Neural cell (in vitro differentiated cells): Measurements from ENCODE around the gene CACNA2D1.

Experiments
- CTCF ChIP-seq: fragments of 450-650 bp; IDR thresholded peaks from 2 replicates; pipeline ENCODE4 v1.5.1; 2014; ENCODE audit warnings: antibody characterized with exemption, mild to moderate bottlenecking, moderate library complexity; ENCODE audit not compliant: poor library complexity, severe bottlenecking
- POLR2AphosphoS5 ChIP-seq: IDR thresholded peaks from 2 replicates; pipeline ENCODE4 v1.6.1; 2012
- RAD21 ChIP-seq: fragments of 450-650 bp; conservative IDR thresholded peaks from 2 replicates; pipeline ENCODE4 v1.6.1; 2014; ENCODE audit warnings: antibody characterized with exemption, mild to moderate bottlenecking, moderate library complexity

DNA sequence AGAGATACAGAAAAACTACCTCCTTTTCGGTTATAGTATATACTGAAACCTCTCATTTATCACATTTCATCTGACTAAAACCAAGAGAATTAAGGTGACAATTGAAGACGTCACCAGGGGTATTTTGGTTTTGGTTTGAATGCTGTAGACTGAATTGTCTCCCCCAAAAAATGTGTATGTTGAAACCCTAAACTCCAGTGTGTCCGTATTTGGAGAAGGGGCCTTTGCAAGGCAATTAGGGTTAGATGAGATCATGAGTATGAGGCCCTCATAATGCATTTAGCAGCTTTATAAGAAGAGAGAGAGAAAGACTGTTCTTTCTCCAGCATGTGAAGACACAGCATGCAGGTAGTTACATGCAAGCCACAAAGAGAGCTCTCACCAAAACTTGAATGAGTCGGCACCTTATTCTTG lies 59.5 kb downstream of the CACNA2D1 start:
- TF ChIP-seq RAD21 (no peak), CTCF (no peak), POLR2AphosphoS5 (no peak)
